ENCODE measurements around the gene NLGN1. TPM values are rescaled to one million over a fixed set of nuclear protein-coding genes. Genes with fewer than 3 reads are reported as not detected.

Gene NLGN1
- total and polyA plus RNA-seq, 2 of the 13 experiments (the other 11 are each of a cell fraction or from before 2014, with no cell fraction given): not detected

DNA sequence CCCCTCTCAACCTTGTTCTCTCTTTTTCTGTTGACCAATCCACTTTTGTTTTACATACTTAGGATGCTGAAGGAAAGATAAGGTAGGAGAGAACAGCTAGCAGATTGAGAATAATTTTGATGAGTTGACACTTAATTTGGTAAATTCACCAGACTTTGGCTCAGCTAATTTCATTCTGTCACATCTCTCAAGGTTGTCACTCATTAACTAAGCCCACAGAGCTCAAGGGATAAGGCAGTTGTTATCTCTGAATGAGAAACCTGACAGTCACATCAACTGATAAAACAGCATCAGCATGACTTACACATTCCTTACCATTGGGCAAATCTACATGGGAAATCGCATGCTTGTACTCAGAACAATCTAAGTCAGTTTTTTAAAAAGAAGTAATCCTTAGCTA is 591.4 kb downstream of the NLGN1 start:
- intact Hi-C loops (cut with micrococcal nuclease; ENCODE audit: unreplicated experiment) (no loop called here), in situ Hi-C loops (cut with HindIII; ENCODE audit: extremely low pct_ligation_motif_present, low pct_unique_long_range_greater_than_20kb) (no loop called here)
- ChIA-PET POLR2A (no interaction called here), CTCF (ENCODE audit: low intra/inter-chr PET ratio, low total read pairs) (no interaction called here)
- BruUV-seq (replicated peaks): no TSS peak
- H3K27ac ChIP-seq (ENCODE audit: extremely low read length, insufficient read depth, low read length): no peak overlapping the region
- no peaks in the 10 kb centered on the region for H3K4me1 ChIP-seq (ENCODE audit: insufficient read depth, low read length)
- no peak for DNase-seq (ENCODE audit: low spot score)
- H3K27me3 ChIP-seq (ENCODE audit: control insufficient read depth in 1 of 2, insufficient read depth in 2 of 2, low read length in 2 of 2): no peaks in the 10 kb centered on the region
- 0% methylated on average over 1 of the region's 1 CpG for WGBS (ENCODE audit: low lambda C conversion rate)
- H3K4me2 ChIP-seq (ENCODE audit: low read depth, low read length): no peak overlapping the region
- H2AFZ ChIP-seq (ENCODE audit: low read length): no peak overlapping the region
- no peak for FAIRE-seq
- no peaks in the 10 kb centered on the region for H3K79me2 ChIP-seq (ENCODE audit: insufficient read depth, low read length)
- no peaks in the 10 kb centered on the region for H3K36me3 ChIP-seq (replicated peaks in 1 of 2; ENCODE audit: control insufficient read depth in 1 of 2, insufficient read depth in 2 of 2, low read length in 2 of 2)
- no peaks in the 10 kb centered on the region for H3K9me3 ChIP-seq (ENCODE audit: low read length)
- ATAC-seq: no peak
- TF ChIP-seq MAFK (conservative IDR thresholded peaks at IDR 0.05 in 1 of 2, IDR thresholded peaks at IDR 0.05 in 1 of 2; ENCODE audit: low read length in 2 of 2) (peak; percentile 89 to 93), MAFF (IDR thresholded peaks at IDR 0.05; ENCODE audit: low read depth, low read length) (peak; percentile 91), ZBTB8A (CRISPR knock-in tag; IDR thresholded peaks at IDR 0.05; ENCODE audit: borderline replicate concordance, low read depth) (no peak)
- no peak overlapping the region for H3K9ac ChIP-seq (ENCODE audit: insufficient read depth, low read depth, low read length)
- H3K4me3 ChIP-seq (replicated peaks in 1 of 3; ENCODE audit: insufficient read depth in 1 of 3, low read depth in 2 of 3, low read length in 3 of 3): no peak overlapping the region
- no peaks in the 10 kb centered on the region for H4K20me1 ChIP-seq (ENCODE audit: insufficient read depth, low read length)

DNA sequence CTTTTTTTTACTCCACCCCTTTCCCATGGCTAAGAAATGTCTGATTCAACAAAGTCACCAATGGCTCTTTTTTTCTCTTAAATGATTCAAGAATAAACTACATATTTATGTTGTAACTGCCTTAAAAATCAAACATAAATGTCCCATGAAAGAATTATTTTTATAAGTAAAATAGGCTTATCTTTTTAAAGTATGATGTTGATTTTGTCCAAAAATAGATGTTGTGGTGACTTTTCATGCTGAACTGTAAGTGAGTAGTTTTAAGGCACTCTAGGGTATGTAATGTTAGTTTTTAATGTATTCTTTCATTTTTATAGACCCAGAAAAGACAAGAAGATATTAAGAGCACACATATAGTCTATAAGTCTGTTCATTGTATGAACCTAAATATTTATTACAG is 594.9 kb downstream of the NLGN1 start:
- intact Hi-C loops (cut with micrococcal nuclease; ENCODE audit: unreplicated experiment): no loop called here
- ATAC-seq (no peak), FAIRE-seq (no peak), DNase-seq (ENCODE audit: low spot score) (no peak)
- POLR2A ChIA-PET: no interaction called here
- BruUV-seq (replicated peaks): no TSS peak
- Histone ChIP-seq H3K4me2 (ENCODE audit: low read depth, low read length) (no peak overlapping the region), H3K9ac (ENCODE audit: insufficient read depth, low read depth, low read length) (no peak overlapping the region), H4K20me1 (ENCODE audit: insufficient read depth, low read length) (no peaks in the 10 kb centered on the region), H3K9me3 (ENCODE audit: low read length) (no peaks in the 10 kb centered on the region), H3K4me3 (replicated peaks in 1 of 3; ENCODE audit: insufficient read depth in 1 of 3, low read depth in 2 of 3, low read length in 3 of 3) (no peak overlapping the region), H2AFZ (ENCODE audit: low read length) (no peak overlapping the region), H3K79me2 (ENCODE audit: insufficient read depth, low read length) (no peaks in the 10 kb centered on the region), H3K27ac (ENCODE audit: extremely low read length, insufficient read depth, low read length) (no peak overlapping the region), H3K27me3 (ENCODE audit: control insufficient read depth in 1 of 2, insufficient read depth in 2 of 2, low read length in 2 of 2) (no peaks in the 10 kb centered on the region), H3K4me1 (ENCODE audit: insufficient read depth, low read length) (no peaks in the 10 kb centered on the region), H3K36me3 (replicated peaks in 1 of 2; ENCODE audit: control insufficient read depth in 1 of 2, insufficient read depth in 2 of 2, low read length in 2 of 2) (no peaks in the 10 kb centered on the region)
- in situ Hi-C loops (cut with HindIII; ENCODE audit: extremely low pct_ligation_motif_present, low pct_unique_long_range_greater_than_20kb): no loop called here
- TF ChIP-seq NFE2 (CRISPR knock-in tag; IDR thresholded peaks at IDR 0.05) (no peak), ZSCAN29 (CRISPR knock-in tag; conservative IDR thresholded peaks at IDR 0.05) (no peak), ZNF34 (CRISPR knock-in tag; IDR thresholded peaks at IDR 0.05; ENCODE audit: borderline replicate concordance) (no peak), ZSCAN9 (CRISPR knock-in tag; IDR thresholded peaks at IDR 0.05; ENCODE audit: borderline replicate concordance) (no peak), ZNF749 (CRISPR knock-in tag; IDR thresholded peaks at IDR 0.05; ENCODE audit: borderline replicate concordance) (no peak), ZNF598 (CRISPR knock-in tag; IDR thresholded peaks at IDR 0.05; ENCODE audit: borderline replicate concordance) (no peak), HDAC2 (CRISPR knock-in tag; IDR thresholded peaks at IDR 0.05) (no peak), ATAD3A (CRISPR knock-in tag; IDR thresholded peaks at IDR 0.05) (no peak), ISL2 (CRISPR knock-in tag; IDR thresholded peaks at IDR 0.05) (no peak), KLF13 (CRISPR knock-in tag; IDR thresholded peaks at IDR 0.05) (no peak)
- TF ChIP-seq, protein P1, sequence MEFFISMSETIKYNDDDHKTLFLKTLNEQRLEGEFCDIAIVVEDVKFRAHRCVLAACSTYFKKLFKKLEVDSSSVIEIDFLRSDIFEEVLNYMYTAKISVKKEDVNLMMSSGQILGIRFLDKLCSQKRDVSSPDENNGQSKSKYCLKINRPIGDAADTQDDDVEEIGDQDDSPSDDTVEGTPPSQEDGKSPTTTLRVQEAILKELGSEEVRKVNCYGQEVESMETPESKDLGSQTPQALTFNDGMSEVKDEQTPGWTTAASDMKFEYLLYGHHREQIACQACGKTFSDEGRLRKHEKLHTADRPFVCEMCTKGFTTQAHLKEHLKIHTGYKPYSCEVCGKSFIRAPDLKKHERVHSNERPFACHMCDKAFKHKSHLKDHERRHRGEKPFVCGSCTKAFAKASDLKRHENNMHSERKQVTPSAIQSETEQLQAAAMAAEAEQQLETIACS (CRISPR knock-in tag; IDR thresholded peaks at IDR 0.05): no peak
- CTCF ChIA-PET (ENCODE audit: low intra/inter-chr PET ratio, low total read pairs): no interaction called here
